OCI-LY3 (cell line): Measurements from ENCODE around the gene SPX.

Experiments
- EZH2phosphoT487 ChIP-seq: fragments of 200-600 bp; shearing (Covaris generic); IDR thresholded peaks from 2 replicates; pipeline ENCODE4 v1.6.1; 2018; ENCODE audit warnings: antibody characterized with exemption, mixed run types, low read depth
- TF ChIP-seq, protein P1 (sequence below): fragments of 200-600, 300-600 bp; sonication (generic); IDR thresholded peaks from 2 replicates; pipeline ENCODE4 v1.5.1; 2014; ENCODE audit warnings: antibody characterized with exemption, low read length, low read depth

DNA sequence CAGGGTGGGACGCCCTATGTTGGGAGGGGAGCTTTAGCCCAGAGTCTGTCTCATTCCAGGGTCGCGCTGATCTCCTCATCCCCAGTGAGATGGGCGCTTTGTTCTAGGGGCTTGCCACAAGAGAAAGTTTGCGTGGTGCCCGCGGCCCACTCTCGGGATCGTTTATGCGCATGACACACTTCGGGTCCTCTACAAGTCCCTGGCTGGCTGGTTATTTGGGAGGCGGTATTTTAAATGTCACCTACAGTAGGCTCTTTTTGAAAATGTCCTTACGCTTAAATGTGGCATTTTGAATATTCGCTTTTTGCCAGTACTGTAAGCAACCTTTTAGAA, 24.0 kb upstream of the SPX start:
- TF ChIP-seq, protein P1, sequence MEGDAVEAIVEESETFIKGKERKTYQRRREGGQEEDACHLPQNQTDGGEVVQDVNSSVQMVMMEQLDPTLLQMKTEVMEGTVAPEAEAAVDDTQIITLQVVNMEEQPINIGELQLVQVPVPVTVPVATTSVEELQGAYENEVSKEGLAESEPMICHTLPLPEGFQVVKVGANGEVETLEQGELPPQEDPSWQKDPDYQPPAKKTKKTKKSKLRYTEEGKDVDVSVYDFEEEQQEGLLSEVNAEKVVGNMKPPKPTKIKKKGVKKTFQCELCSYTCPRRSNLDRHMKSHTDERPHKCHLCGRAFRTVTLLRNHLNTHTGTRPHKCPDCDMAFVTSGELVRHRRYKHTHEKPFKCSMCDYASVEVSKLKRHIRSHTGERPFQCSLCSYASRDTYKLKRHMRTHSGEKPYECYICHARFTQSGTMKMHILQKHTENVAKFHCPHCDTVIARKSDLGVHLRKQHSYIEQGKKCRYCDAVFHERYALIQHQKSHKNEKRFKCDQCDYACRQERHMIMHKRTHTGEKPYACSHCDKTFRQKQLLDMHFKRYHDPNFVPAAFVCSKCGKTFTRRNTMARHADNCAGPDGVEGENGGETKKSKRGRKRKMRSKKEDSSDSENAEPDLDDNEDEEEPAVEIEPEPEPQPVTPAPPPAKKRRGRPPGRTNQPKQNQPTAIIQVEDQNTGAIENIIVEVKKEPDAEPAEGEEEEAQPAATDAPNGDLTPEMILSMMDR = no peak
- TF ChIP-seq EZH2phosphoT487 = no peak
